HG03521 (cell line): ENCODE measurements around the gene CCDC12.

ENCODE experiments used
- ATAC-seq: cut with Tn5 transposase; IDR thresholded peaks from one replicate; pipeline ENCODE4 v1.9.1; 2021; ENCODE audit warnings: mild to moderate bottlenecking, moderate library complexity; ENCODE audit not compliant: unreplicated experiment

Gene CCDC12

GRCh38 chr3:46895761-46896160 is 80.8 kb downstream of the CCDC12 start:
- no peak for ATAC-seq

DNA sequence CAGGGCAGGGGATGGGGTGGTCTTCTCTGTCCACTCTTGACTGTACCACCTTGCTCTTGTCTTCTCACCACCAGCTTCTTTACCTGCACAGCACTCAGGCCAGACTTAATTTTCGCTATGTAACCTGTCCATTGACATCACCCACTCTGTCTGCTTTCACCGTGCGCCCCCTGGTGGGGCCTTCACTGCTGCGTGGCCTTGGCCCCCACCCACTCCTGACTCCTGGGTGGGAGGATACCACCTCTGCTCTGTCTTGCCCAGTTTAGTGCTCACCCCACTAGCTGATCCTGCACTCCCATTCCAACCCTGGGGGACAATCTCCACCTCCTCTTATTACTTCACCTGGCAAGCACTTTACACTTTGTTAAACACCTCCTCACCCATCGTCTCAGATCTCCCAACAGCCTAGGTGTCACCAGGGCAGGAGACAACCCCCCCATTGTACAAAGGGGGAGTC is 81.3 kb downstream of the CCDC12 start:
- no peak for ATAC-seq

GRCh38 chr3:46894256-46894655 is 82.3 kb downstream of the CCDC12 start:
- ATAC-seq: no peak

- ATAC-seq: no peak
These were observed 82.8 kb downstream of the CCDC12 start for GRCh38 chr3:46893763-46894162.

DNA sequence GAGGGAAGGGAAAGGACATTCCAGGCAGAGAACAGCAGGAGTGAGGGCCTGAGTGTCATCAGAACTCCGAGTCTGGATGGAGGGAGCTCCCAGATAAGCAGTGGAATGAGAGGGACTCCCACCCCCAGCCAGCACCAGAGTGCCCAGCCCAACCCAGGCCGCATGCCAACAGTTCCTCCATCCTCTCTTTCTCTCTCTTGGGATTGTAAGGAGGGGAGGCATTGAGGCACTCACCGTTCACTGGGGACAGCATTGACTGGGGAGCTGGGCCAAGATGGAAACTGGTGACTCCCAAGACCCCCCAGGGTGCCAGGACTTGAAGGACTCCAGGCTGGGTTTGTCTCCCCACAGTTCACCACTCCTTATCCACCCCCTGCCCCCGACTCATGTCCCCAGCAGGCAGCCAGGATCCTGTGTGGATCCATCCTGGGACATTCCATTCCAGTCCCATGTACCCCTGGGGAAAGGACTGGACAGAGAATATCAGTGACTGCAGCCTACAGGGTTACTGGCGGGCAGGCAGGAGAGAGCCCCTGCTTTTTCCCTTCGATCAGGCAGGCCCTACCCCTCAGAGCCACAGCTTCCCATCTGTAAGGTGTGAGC is 83.3 kb downstream of the CCDC12 start:
- ATAC-seq: no peak

DNA sequence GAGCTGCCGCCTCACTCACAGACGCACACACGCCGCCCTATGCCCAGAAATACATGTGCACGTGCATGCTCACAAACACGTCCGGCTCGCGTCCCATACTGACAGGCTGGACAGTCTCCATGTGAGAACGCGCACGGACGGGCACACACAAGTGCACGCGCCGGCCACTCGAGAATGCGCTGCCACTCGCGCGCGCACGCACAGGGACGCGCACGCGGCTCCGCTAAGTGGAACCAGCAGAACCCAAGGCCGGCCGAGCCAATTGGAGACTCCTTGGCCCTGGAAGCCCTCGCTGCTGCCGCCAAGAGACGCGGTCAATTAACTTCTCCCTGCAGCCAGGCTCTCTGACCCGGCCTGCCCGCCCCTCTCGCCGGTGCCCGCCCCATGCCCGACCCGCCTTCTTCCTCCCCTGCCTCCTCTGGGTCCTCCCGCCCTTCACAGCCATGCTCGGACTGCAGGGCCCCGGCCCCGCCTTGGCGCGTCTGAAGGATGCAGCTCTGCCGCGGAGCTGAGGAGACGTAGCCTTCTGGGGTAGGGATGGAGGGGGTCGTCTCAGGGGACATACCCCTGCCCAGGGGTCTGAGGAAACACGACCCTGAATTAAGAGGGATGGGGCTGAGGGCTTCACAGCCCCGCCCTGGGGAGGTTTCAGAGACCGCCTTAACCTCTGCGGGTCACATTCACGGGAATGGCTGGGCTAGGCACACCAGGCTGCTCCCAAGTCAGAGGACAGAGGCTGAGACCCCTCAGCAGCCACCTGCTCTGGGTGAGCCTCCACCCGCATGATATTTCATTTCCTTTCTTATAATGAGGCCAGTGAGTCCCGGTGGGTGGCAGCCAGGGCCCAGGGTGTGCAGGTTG is 84.0 kb downstream of the CCDC12 start:
- no peak for ATAC-seq

GRCh38 chr3:46891132-46891531 is 85.4 kb downstream of the CCDC12 start:
- ATAC-seq: no peak

GRCh38 chr3:46890132-46890531 is 86.4 kb downstream of the CCDC12 start:
- ATAC-seq: no peak

GRCh38 chr3:46889381-46890110 is 87.0 kb downstream of the CCDC12 start:
- no peak for ATAC-seq

DNA sequence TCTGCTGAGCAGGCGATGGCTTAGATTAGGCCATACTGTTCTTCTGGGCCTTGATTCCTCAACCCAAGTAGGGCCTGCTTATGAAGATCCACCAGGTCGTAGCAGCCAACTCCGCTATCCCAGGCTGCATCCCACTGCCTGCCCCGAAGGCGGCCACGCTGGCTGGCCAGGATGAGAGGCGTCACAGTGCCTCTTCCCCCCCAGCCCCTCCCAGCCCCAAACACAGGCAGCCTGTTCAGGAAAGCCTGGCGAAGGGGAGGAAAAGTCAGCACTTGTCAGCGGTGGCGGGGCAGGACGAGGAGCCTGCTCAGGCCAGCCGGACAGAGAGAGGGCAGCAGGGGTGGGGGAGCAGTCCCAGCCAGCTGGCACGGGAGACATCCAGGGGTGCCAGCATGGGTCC is 87.8 kb downstream of the CCDC12 start:
- ATAC-seq: no peak

DNA sequence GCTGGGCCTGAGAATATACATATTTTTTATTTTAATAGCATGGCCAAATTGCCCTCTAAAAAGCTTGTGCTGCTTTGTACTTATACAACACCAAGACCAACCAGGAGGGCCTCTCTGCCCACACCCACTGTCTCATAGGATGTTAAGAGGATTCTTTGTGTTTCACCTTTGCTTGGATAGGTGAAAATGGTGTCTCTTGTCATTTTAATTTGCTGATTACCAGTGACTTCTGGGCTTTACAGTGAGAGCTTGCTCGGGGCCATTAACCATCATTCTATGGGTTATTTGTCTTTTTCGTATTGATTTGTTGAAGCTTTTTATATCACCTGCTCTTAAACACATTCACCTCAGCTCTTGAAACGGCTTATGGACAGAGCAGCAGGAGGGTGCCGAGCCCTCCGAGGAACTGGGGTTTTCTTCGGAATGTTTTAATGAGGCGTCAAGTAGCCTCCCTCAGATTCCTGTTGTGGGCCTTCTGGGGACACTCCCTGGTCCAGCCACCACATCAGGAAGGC is 88.5 kb downstream of the CCDC12 start:
- ATAC-seq: no peak

- ATAC-seq: no peak
These were observed 90.9 kb downstream of the CCDC12 start for GRCh38 chr3:46885612-46886011.

DNA sequence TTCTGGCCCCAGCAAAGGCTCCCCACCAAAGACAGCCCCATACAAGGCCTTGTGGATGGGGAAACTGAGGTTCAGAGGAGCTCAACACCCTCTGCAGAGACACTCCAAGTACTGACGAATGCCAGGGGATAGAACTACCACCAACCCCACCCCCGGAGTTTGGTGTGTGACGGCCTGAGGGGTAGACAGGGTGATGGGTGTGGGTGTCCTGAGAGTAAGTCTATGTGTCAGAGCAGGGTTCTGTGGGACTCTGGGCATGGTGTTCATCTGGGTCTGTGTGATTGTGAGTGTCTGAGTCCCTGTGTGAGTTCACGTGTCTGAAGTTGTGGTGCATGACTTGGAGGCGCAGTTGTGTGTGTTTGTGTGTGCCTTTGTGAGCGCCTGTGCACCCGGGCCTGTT is 91.6 kb downstream of the CCDC12 start:
- ATAC-seq: no peak

DNA sequence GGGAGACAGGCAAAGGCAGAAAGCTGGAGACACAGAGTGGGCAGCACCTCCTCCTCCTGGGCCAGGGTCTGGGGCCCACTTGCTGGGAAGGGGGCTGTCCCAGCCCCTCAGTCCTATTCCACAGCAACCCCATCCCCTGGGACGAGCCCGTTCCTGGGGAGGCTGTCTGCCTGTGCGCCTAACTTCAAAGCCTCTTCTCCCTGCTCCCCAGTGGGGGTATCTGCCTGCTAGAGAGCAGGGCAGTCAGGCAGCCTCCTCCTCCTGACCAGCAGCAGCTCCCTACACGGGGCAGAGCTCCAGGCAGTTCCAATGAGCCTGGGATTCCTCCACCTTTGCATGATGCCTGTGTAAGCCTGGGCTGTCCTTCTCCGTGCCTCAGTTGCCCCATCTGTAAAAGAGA is 92.1 kb downstream of the CCDC12 start:
- ATAC-seq: no peak

DNA sequence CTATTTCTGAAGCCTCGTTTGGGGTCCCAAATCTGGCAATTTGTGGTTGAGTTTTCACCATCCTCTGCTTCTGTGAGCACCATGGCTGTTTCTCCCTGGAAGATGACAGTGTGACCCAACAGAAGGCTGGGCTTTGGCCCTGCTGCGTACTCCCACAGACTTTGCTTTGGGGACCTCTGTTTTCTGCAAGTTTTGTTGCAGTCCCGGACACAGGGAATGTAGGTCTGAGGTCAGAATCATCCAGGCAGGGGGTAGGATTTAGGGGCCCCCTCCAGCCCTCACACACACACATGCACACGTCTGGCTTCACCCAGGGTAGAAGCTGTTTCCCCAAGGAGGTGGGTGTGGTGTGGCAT is 92.7 kb downstream of the CCDC12 start:
- ATAC-seq: no peak

- ATAC-seq: no peak
These were observed 93.3 kb downstream of the CCDC12 start for GRCh38 chr3:46883054-46883829.

DNA sequence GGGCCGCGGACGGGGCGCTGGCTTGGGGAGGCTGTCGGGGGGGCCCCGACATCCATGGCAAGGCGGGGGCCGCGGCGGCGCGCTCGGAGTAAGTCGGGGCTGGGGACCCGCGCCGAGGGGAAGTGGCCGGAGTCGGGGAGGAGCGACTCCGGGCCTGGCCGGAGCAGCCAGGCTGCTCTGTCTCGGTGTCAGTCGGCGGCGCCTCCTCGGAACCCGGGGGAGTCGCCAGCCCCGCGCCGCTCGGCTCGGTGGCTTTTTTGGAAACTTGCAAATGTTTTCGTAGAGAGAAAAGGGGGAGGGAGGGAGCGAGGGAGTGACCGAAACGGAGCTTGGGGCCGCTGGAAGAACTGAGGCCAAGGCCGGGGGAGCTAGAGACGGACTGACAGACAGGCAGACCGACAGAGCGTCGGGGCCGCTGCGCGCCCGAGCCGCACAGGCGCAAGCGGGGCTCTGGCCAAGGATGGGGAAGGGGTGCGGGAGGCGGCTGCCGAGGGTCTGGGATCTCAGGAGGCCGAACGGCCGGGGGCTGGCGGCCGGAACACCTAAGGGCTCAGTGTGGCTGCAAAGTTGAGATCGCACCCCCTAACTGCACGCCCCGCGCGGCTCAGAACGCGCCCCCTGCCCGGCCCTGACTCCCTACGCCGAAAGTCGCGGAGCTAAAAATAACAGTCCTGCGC is 94.0 kb downstream of the CCDC12 start:
- no peak for ATAC-seq

DNA sequence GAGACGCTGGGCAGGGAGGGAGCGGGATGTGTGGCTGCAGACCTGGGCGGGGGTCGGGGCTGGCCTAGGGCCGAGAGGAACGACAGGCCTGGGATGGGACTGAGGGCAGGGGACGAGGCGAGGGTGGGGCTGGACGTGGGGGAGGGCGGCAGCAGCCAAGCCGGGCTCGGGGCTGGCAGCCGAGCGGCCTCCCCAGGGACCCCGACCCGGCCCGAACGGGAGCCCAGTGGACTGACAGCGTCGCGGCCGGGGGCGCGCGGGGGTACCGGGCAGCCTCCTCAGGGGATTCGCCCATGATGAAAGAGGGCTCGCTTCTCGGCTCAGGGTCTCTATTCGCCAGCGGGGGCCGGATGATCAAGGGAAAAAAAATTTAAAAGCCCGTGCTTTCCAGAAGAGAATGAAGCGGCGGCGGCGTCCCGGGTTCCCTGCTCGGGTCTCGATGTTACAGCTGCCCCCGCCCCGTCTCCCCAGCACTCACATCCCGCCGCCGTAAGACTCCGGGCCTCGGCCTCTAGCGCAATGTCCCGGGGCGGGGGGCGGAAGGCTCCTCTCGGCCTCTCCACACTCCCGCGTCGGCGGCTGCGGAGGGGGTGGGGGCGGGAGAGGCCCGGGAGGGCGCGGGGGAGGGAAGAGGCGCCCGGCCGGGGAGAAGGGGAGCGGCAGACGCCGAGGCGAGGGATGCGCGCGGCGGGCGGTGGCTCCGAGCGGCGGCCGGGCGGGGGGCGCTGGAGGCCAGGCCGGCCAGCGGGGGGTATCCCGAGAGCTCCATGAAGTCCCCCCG is 94.8 kb downstream of the CCDC12 start:
- ATAC-seq: no peak

- ATAC-seq: no peak
These were observed 95.5 kb downstream of the CCDC12 start for GRCh38 chr3:46880884-46881595.
